Activated gamma-delta T cell (primary cell): ENCODE data around the gene KAZN.

Experiments used
- DNase-seq: peaks from one replicate; lab custom pipeline; 2025; lab: John Stamatoyannopoulos, UW

KAZN gene

DNA sequence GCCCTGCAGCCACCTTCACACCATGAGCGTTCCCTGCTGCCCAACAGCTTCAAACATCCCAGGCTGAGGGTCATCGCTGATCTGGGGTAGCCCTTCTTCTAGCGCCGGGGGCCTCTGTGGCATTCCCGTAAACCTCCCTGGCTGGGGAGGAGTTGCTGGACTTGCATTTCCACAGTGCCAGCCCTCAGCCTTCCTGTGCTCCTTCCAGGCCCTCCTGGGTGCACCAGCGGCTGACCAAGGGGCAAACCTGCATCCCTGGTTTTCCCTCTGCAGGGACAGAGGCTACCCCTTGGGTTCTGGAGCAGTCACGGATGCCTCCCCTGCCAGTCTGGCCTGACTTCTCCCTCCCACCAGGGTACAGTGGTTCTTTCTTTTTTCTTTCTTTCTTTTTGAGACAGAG is 336.4 kb downstream of the KAZN start:
- no peak for DNase-seq

DNA sequence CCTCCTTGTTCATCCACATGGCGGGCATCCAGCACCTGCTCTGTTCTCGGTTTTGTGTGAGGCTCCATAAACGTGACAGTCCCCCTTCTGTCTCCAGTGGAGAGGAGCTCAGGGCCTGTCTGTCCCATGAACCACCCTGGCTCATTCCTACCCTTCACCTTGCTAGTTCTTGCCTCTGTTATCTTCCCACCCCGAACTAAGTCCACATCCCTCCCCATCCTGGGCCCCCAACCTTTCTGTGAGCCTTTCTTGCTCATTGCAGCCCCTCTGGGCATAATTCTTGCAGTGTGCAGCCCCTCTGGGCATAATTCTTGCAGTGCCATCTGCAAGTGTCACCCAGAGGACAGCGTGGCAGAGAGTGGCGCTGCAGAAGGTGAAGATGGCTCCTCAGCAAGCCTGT is 338.3 kb downstream of the KAZN start:
- no peak for DNase-seq

DNA sequence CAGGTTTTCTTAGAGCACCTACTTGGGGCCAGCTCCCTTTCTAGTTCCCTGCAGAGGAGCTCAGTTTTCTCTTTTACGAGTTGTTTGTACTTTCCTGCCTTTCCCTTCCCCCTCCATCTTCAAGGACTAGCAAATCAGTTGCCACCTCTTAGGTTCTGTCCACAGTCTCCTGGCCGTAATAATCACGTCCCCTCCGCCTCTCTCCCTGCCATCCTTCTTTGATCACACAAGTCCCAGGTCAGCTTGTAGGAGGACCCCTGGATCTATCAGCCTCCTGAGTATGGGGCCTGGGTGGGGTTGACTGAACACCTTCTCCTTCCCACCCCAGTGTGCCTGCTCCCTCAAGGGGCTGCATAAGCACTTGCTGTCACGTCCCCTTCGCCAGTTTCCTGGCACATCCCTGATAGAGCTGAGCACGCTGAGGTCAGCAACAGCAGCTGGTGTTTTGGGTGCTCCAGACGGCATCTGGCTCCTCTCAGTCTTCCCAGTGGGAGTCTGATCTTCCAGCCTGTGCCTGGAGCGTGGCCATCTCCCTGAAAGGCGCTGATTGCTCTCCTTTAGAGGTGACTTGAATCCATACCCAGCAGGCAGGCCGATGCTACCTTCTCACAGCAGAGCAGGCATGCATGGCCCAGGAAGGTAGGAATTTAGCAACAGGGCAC is 338.9 kb downstream of the KAZN start:
- no peak for DNase-seq

DNA sequence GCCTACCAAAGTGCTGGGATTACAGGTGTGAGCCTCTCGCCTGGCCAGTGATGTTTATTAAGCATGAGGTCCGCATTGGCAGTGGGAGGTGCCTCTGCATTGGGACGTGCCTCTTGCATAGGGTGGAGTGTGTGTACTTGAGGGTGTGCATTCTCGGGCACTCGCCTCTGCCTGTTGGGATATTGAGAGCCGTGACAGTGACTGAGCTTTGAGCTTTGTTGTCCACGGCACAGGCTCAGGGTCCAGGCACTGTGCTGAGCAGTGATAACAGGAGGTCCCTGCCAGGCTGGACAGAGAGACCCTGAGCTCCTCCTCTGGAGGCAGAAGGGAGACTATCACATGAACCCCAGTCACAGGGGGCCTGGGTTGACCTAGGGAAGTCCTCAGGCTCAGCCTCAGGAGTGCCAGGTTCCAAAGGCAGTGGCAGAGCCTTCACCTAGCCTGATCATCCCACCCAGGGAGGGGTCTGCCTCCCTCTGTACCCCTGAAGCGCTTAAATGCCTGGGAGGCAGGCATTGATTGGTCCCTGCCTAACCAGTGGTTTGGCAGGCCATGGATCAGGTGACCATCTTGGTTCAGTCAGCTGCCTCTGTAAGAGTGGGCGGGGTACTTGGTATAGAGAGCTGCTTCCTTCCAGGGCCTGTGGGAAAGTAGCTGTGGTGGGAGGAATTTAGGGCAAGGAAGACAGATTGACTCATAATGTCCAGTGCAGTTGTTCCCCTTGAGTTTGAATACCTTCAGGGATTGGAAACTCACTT is 341.2 kb downstream of the KAZN start:
- no peak for DNase-seq

DNA sequence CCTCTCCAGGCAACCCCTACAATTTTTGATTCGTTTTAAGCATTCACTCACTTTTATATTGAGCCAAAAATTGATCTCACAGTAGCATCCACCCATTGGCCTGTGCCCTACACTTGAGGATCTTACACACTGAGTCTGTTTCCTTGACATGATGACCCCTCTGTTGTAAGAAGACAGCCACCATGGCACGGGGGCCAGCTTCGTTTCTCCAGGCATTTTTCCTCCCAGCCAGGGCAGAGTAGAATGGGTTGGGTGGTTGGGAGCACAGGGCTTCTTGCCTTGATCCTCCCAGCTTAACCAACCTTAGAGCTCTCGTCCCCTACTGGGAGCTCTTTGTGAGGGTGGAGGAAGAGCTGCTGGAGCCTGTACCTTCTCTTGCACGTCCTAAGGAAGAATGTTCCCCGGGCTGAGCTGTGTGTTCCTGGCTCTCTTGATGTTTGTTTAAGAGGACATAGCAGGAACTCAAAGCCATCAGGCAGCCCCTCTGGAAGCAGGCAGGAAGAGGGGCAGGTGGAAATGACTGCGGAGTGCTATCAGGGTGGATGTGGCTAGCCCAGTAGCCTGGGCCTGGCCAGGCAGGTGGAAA is 341.9 kb downstream of the KAZN start:
- DNase-seq = no peak

DNA sequence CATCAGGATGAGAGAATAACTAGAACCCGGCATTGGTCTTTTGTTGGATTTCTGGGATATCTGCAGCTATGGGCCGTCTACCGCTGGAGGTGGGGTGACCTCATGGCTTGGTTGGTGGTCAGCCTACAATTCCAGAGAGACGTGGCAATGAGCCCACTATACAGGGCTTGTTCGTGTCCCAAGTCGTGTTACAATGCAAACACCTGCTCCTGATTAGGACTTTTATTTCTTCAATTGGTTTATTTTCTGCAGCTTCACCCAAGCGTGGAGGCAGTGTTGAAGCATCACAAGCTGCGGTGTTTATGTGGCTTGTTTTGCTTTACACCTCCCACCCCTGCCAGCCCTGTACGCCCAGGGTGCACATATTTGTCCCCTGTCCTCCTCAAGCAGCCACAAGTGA is 343.4 kb downstream of the KAZN start:
- no peak for DNase-seq

DNA sequence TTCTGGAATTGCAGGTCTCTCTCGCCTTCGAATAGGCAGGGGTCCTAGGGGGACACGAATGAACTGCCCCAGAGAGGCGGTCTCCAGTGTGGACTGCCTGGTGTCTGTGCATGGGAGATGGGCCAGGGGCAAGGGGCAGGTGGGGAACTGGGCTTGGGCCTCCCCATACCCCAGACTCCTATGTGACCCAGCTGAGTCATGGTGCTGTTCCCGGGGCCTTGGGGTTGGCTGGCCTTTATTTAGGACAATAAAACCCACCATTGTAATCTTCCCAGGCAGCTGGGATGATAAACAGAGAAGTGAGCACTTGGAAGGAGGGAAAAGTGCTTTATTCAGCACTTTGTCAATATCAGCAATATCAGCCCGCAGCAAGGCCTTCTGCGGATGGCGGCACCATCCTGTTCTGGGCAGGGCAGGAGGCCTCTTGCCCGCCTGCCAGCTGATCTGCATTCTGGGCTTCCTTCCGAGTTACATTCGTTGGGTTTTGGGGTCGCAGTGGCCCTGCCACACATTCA is 346.0 kb downstream of the KAZN start:
- DNase-seq = no peak

DNA sequence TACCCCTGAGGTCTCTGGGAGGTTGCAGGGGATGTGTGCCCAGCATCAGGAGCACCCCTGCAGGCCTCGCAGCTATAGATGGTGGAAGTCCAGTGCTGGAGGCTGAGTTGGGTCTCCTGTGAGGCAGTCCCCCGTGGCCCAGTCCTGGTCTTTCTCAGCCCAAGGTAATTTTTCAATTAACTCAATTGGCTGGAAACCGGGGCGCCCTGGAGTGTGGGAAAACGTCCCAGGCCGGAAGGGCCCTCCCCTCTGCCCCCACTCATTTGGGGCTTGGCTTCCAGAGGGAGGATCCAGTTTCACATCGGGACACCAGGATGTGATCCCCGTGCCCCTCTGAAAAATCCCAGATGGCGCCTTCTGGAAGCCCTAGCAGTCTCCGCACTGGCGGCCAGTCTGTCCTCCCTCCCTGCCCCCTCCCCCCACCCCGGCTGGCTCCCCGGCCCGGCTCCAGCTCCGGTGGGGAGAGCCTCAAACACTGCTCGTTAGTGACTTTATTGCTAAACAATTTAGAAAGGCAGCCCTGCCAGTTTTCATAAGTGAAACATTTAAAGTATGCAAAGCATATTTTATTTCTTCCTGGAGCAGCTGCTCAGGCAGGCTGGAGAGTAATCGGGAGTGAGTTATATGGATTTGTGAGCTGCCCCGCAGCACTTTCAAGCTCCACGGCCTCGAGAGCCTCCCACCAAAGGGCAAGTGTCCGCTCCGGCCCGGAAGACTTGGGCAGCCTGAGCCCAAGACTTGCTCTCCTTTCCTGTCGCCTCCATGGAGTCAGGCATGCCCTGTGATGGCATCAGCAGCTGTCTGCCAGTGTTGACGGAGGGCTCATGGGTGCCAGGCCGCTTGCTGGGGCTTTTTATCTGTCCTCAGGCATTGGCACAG is 346.9 kb downstream of the KAZN start:
- DNase-seq = no peak

DNA sequence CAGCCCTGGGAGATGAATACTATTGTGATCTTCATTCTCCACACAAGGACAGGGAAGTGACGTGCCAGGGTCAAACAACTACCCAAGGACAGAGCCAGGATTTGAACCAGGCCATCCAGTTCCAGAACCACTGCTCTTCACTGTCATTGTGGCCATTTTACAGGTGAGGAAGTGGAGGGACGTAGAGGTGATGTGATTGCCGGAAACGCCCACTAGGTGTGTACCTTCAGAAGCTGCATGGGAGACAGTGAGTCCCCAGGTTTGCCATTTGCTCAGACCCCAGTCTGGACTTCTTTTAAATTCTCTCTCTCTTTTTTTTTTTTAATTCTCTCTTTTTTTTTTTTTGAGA is 347.5 kb downstream of the KAZN start:
- DNase-seq = no peak

DNA sequence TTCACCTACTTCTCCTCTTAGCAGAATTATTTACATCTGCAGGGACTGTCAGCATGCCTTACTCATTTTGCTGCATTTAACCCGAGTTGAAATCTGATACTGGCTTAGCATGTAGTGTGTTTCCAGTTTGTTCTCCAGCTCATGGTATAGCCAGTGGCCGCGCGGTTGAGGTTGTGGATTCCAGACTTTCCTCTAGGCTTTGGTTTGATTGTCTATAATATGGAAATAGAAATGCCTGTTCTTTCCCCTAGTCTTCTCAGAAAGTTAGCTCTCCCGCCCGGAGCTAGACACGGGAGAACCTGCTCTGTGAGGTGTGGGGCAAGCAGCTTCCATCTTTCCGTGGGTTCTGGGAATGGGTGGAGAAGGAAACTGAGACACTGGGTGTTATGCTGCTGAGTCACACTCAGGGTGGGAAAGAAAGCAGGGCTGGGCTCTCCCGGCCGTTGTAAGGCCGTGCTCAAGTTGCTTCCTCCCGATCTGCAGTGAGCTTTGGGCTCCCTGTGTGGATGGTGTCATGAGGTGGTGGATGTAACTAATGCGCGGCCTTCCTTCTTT is 348.3 kb downstream of the KAZN start:
- no peak for DNase-seq

DNA sequence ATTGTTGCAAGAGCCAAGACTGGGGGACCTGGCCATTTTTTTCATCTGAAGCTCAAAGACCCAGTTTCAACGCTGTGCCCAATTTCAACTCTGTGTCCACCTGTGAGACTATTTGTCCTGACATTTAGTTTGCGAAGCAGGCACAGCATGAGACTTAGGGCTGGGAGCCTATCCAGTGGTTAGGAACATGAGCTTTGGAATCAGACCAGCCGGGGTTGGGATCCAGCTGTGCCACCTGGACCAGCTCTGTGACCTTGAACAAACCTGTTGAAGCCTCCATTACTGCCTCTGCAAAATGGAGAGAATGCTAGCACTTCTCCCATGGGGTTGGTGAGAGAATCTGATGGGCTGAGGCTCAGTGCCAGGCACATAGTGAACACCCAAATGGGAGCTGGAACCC is 348.9 kb downstream of the KAZN start:
- no peak for DNase-seq

DNA sequence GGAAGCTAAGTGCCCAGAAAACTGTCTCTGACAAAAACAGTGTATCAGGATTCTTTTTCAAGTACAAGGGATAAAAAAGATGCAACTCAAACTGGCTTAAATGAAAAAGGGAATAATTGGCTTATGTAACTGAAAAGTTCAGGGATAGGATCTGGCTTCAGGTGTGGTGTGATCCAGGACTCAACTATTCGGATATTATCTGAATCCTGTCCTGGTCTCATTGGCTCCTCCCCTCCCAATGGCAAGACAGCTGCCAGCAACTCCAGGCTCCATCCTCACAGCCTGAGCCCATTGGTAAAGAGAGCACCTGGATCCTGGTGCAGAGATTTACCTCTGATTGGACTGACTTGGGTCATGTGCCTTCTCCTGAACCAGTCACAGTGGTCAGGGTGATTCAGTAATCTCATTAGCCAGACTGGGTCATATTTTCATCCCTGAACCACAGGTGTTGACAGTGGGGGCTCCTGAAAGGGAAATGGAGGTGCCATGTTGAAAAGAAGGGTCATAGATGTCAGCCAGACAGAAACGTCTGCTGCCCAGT is 349.7 kb downstream of the KAZN start:
- DNase-seq = no peak

DNA sequence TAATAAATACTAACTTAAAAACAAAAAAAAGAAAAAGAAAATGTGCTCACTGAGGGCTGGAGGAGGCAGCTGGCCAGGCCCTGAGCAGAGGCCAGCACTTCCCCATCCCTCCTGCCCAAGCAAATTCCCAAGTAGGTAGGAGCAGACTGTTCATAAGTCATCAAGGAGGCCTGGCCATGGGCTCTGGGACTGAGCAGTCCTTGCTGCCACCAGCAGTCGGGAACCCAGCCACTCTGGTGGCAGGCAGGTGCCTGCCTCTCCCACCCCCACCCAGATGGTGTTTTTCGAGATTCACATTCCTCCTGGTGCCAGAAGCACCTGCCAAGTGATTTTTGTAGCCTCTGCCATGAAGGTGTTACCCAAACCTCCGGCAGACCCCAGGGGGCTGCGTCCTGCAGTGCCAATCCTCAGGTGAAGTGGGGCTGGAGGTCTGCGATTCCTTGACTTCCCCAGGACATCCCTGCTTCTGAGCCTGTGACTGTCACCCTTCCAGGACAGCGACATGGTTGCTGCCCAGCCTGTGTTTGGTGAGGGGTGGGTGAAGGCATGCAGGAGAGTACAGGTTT is 350.9 kb downstream of the KAZN start:
- DNase-seq = no peak

DNA sequence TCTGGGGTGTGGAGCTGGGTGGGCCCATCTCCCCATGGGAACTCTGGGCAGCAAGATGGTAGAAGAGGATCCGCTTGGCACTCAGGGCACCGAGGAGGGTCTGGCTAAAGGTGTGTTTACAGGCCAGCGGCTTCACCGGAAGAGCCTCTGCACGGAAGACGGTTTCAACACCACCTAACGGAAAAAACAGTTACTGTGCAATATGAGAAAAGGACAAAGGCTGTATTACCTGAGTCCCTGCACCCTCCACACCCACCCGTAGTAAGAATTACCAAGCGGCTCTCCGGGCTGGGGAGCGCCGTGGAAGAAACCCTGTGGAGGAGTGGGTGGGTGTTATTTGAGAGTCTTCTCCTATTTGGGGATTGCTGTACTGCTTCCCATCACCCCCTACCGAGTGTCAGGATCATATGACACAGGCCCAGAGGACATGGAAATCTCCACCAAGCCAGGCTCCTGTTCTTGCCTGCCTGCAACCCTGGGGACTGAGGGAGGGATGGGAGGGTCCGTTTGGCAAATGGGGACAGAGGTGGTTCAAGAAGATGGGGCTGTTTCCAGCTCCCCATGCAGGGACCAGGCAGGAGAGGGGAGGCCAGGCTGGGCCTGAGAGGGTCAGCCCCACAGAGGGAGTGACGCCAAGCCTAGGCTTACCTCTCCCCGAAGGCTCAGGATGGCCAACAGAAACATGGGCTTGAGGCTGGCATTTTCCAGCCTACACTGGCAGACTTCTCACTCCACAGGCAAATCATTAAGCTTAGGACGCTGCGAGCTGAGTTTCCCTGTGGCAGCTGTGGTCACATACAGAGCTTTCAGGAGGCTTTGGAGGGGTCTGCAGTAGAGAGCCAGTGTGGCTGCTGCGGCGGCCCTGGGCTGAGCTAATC is 351.6 kb downstream of the KAZN start:
- no peak for DNase-seq

DNA sequence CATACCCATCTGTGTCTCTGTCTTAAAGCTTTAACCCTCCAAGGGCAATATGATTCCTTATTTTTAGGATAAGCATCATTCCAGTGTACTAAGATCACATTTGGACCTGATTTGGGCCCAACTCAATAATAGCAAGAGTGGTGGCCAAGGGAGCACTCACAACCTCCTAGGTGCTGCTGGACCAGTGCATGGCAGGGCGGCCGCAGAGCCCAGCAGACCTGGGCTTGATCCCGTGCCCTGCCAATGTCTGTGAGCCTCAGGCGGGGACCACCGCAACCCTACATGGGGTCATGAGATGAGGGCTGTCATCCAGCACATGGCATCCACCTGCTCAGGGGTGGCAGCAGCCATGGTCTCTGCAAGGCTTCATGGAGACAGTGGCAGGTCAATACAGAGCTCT is 353.3 kb downstream of the KAZN start:
- DNase-seq = no peak

DNA sequence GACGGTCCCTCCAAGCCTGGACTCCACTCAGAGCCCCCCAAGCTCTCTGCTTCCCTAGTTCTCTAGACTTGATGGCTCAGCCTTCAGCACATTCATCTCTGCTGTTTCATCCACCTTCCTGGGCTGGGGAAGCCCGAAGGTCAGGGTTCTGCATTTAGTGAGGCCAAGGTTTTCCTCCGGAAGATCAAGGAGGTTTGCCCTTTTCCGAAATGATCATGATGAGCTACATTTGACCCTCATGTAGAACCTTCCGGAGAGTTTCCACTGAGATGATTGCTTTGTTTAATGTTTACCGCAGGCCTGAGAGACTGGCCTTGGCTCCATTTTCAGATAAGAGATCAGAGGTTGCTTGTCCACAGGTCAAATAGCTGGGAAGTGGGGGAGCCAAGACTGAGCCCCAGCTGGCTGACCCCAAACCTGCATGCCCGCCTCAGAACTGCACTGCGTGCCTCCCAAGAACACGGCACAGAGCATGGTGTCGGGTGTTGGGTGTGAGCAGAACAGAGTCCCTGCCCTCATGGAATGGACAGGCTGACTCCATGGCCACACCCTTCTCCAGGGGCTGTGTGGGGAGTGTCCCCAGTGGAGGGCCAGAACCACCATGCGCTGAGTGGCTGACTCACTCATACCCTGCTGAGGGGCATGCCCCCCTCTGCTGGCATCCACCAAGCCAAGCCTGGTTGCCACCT is 354.3 kb downstream of the KAZN start:
- DNase-seq = no peak

DNA sequence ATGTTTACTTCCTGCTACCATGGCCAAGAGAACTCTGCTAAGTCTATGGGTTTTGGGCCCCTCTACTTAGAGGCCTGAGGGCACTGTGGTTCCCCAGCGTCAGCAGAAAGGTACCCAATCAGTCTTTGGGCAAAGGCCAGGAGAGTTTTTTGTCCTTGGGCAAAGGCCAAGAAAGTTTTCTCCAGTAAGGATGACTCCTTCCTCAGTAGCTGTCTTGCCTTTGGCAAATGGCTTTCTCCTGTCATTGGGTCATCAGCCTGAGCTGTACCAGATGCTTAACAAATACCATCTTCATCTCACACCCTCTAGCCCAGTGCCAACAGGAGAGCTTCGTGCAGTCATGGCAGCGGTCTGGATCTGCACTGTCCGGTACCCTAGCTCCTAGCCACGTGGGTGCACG is 355.7 kb downstream of the KAZN start:
- no peak for DNase-seq

DNA sequence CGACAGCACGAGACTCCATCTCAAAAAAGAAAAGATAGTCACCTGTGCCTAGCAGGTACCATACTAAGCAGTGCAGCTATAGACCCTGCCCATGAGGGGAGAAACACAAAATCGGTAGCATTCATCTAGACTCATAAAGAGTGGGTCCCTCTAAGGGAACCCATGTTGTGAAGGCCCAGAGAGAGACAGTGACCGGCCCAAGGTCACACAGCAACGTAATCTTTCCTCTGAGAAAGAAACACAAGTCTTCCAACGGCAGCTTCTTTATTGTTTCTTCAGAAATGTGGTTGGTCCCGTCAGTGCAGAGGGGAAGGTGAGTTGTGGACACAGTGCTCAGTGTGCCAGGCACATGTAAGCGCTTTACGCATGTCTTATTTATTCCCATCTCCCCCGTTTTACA is 356.4 kb downstream of the KAZN start:
- no peak for DNase-seq

DNA sequence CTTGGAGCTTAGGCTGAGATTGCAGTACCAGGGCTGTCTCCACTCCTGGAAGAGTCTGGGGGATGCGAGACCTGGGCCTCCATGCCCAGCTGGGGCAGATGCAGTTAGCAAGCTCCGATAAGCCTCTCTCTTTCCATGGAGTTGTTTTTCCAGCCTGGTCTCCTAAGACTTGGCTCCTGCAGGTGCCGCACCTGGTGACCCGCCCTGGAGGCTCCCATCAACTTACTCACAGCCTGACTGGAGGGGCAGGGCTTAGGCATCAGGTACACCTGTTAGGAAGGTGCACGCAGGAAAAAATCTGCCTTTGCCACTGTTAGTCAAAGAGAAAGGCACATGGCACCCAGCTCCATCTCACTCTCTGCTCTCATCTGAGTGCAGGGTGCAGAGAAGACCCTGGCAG is 356.9 kb downstream of the KAZN start:
- DNase-seq = no peak

DNA sequence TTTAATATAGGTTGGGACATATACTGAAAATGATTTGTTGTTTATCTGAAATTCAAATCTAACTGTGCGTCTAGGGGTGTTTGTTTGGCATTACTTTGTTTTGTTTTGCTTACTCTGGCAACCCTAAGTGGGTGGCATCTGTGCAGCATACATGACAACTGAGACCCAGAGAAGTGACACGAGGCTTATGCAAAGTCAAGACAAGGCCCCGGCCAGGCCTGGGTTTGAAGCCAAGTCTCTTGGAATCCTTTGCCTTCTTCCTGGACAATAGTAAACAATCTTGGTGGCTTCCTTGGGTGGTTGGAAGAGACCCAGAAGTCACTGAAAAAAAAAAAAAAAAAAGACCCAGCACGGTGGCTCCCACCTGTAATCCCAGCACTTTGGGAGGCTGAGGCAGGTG is 357.5 kb downstream of the KAZN start:
- DNase-seq = no peak
